Keratinocyte (primary cell): Measurements from ENCODE around the gene VAT1L. TPM values are rescaled to one million over a fixed set of nuclear protein-coding genes. Genes with fewer than 3 reads are reported as not detected.

Experiments used
- DNase-seq: peaks from one replicate; pipeline ENCODE4 v3.0.0-alpha.2; 2011; ENCODE audit warnings: low read depth, missing footprints, low spot score
- FAIRE-seq: peaks from 2 replicates; lab custom pipeline; 2011; peaks lifted over from hg19 to GRCh38; lab: Jason Lieb, UNC
- H2AFZ ChIP-seq: 2 replicates; pipeline ENCODE4 v1.6.0; 2012; ENCODE audit warnings: low read length, control low read depth, inconsistent platforms; ENCODE audit not compliant: control insufficient read depth
- H3K27ac ChIP-seq: 2 replicates; pipeline ENCODE4 v1.5.1; 2011; ENCODE audit warnings: low read length; ENCODE audit not compliant: control insufficient read depth, insufficient read depth
- H3K27me3 ChIP-seq: 3 replicates; pipeline ENCODE4 v1.6.0; 2011; ENCODE audit warnings: low read length; ENCODE audit not compliant: control insufficient read depth, insufficient read depth; ENCODE audit errors: extremely low read depth
- H3K36me3 ChIP-seq, 2 experiments: 2 replicates in 1 of 2; 3 replicates in 1 of 2; pipeline ENCODE4 v1.5.1; 2011; ENCODE audit warnings: low read length in 2 of 2, mild to moderate bottlenecking in 1 of 2; ENCODE audit not compliant: control insufficient read depth in 2 of 2, insufficient read depth in 2 of 2; ENCODE audit errors: extremely low read depth in 1 of 2
- H3K4me1 ChIP-seq: 3 replicates; pipeline ENCODE4 v1.5.1; 2011; ENCODE audit warnings: low read length; ENCODE audit not compliant: control insufficient read depth, insufficient read depth; ENCODE audit errors: extremely low read depth
- H3K4me2 ChIP-seq: 3 replicates; pipeline ENCODE4 v1.6.0; 2011; ENCODE audit warnings: low read depth, low read length; ENCODE audit not compliant: control insufficient read depth, insufficient read depth; ENCODE audit errors: extremely low read depth
- H3K4me3 ChIP-seq, 3 experiments: fragments of 200-600 bp in 1 of 3; sonication (generic) in 1 of 3; 2 replicates in 2 of 3; 3 replicates in 1 of 3; pipeline ENCODE4 v1.5.1; 2011 to 2016; ENCODE audit warnings: low read length in 3 of 3, mild to moderate bottlenecking in 3 of 3, control low read depth in 2 of 3, inconsistent platforms in 1 of 3, low read depth in 1 of 3, mixed read lengths in 1 of 3, mixed run types in 1 of 3, moderate library complexity in 1 of 3; ENCODE audit not compliant: control insufficient read depth in 2 of 3, insufficient read depth in 2 of 3; ENCODE audit errors: extremely low read depth in 1 of 3
- H3K79me2 ChIP-seq: 2 replicates; pipeline ENCODE4 v1.6.0; 2012; ENCODE audit warnings: low read length; ENCODE audit not compliant: control insufficient read depth, insufficient read depth
- H3K9ac ChIP-seq: 3 replicates; pipeline ENCODE4 v1.6.0; 2011; ENCODE audit warnings: low read length; ENCODE audit not compliant: control insufficient read depth, insufficient read depth; ENCODE audit errors: extremely low read depth
- H3K9me1 ChIP-seq: 3 replicates; pipeline ENCODE4 v1.6.0; 2011; ENCODE audit warnings: low read length; ENCODE audit not compliant: control insufficient read depth, insufficient read depth; ENCODE audit errors: extremely low read depth
- H3K9me3 ChIP-seq: 2 replicates; pipeline ENCODE4 v1.5.1; 2012; ENCODE audit warnings: low read depth, low read length; ENCODE audit not compliant: control insufficient read depth
- H4K20me1 ChIP-seq: 3 replicates; pipeline ENCODE4 v1.6.0; 2011; ENCODE audit warnings: low read length; ENCODE audit not compliant: control insufficient read depth, insufficient read depth; ENCODE audit errors: extremely low read depth
- EZH2 ChIP-seq: IDR thresholded peaks from one replicate; pipeline ENCODE4 v1.6.1; 2012; ENCODE audit warnings: inconsistent platforms, mild to moderate bottlenecking, low read length, moderate library complexity
- dilution Hi-C: fragments of 300-500 bp; cut with MboI; formaldehyde crosslinking; loops from one replicate; pipeline ENCODE4 v1.7.0; 2020; ENCODE audit warnings: low sequenced_read_pairs; ENCODE audit not compliant: extremely low pct_ligation_motif_present
- polyA plus RNA-seq, 5 experiments: library from polyadenylated mRNA; depleted of rRNA in 3 of 5; stranded (reverse) in 3 of 5; stranded (forward) in 1 of 5; unstranded in 1 of 5; fragments of >200 nt; gene quantifications; 1 replicate in 1 of 5; 2 replicates in 3 of 5; 3 replicates in 1 of 5; pipeline versions ENCODE4 v1.2.1 to v1.2.3, GENCODE V29; 2011 to 2012; ENCODE audit warnings: missing spikeins in 2 of 5, low read depth in 1 of 5, low replicate concordance in 1 of 5
- TF ChIP-seq, protein P1 (sequence below), 3 experiments: IDR thresholded peaks in 1 of 3; conservative IDR thresholded peaks in 1 of 3; optimal IDR thresholded peaks in 1 of 3; 2 replicates in 2 of 3; 3 replicates in 1 of 3; pipeline versions ENCODE3 to v1.5.1; 2011; ENCODE audit warnings: low read length in 3 of 3, mild to moderate bottlenecking in 3 of 3, moderate library complexity in 2 of 3, control low read depth in 1 of 3, inconsistent platforms in 1 of 3; ENCODE audit not compliant: insufficient read depth in 2 of 3; ENCODE audit errors: extremely low read depth in 1 of 3

Gene VAT1L
- polyA plus RNA-seq, 1 donor (not counting 4 experiments of a cell fraction or from before 2014, with no cell fraction given), result not detected

GRCh38 chr16:77939968-77940367, 151.6 kb downstream of the VAT1L start:
- H3K36me3 ChIP-seq, result no peaks in the 10 kb centered on the region
- TF ChIP-seq EZH2, result no peak
- TF ChIP-seq, protein P1, sequence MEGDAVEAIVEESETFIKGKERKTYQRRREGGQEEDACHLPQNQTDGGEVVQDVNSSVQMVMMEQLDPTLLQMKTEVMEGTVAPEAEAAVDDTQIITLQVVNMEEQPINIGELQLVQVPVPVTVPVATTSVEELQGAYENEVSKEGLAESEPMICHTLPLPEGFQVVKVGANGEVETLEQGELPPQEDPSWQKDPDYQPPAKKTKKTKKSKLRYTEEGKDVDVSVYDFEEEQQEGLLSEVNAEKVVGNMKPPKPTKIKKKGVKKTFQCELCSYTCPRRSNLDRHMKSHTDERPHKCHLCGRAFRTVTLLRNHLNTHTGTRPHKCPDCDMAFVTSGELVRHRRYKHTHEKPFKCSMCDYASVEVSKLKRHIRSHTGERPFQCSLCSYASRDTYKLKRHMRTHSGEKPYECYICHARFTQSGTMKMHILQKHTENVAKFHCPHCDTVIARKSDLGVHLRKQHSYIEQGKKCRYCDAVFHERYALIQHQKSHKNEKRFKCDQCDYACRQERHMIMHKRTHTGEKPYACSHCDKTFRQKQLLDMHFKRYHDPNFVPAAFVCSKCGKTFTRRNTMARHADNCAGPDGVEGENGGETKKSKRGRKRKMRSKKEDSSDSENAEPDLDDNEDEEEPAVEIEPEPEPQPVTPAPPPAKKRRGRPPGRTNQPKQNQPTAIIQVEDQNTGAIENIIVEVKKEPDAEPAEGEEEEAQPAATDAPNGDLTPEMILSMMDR (optimal IDR thresholded peaks at IDR 0.05 in 1 of 3, IDR thresholded peaks at IDR 0.05 in 1 of 3, conservative IDR thresholded peaks at IDR 0.05 in 1 of 3; ENCODE audit: extremely low read depth in 1 of 3, insufficient read depth in 2 of 3, low read length in 3 of 3), result no peak
- no peaks in the 10 kb centered on the region for H3K79me2 ChIP-seq
- H2AFZ ChIP-seq, result no peak overlapping the region
- dilution Hi-C loops, result no loop called here
- H3K9me3 ChIP-seq, result no peaks in the 10 kb centered on the region
- H3K9ac ChIP-seq, result no peak overlapping the region
- H3K27me3 ChIP-seq, result no peaks in the 10 kb centered on the region
- no peaks in the 10 kb centered on the region for H3K4me1 ChIP-seq
- H4K20me1 ChIP-seq, result no peaks in the 10 kb centered on the region
- DNase-seq (no peak), FAIRE-seq (no peak)
- H3K27ac ChIP-seq, result no peak overlapping the region
- H3K9me1 ChIP-seq, result no peaks in the 10 kb centered on the region
- no peak overlapping the region for H3K4me2 ChIP-seq
- no peak overlapping the region for H3K4me3 ChIP-seq

- Histone ChIP-seq H2AFZ (no peak overlapping the region), H3K4me3 (no peak overlapping the region), H3K9me1 (no peaks in the 10 kb centered on the region), H3K79me2 (no peaks in the 10 kb centered on the region), H3K9ac (no peak overlapping the region), H4K20me1 (no peaks in the 10 kb centered on the region), H3K27ac (no peak overlapping the region), H3K4me1 (no peaks in the 10 kb centered on the region), H3K27me3 (no peaks in the 10 kb centered on the region), H3K9me3 (no peaks in the 10 kb centered on the region), H3K4me2 (no peak overlapping the region), H3K36me3 (no peaks in the 10 kb centered on the region)
- DNase-seq (no peak), FAIRE-seq (no peak)
- no peak for TF ChIP-seq EZH2
- TF ChIP-seq, protein P1 (optimal IDR thresholded peaks at IDR 0.05 in 1 of 3, IDR thresholded peaks at IDR 0.05 in 1 of 3, conservative IDR thresholded peaks at IDR 0.05 in 1 of 3; ENCODE audit: extremely low read depth in 1 of 3, insufficient read depth in 2 of 3, low read length in 3 of 3), result no peak
- dilution Hi-C loops, result no loop called here
These were observed 155.4 kb downstream of the VAT1L start for GRCh38 chr16:77943801-77944200.
